B cell (primary cell): ENCODE measurements around the gene FAM184B. TPM values are rescaled to one million over a fixed set of nuclear protein-coding genes. Genes with fewer than 3 reads are reported as not detected.
"Not testable (repeated sequence)": the region's sequence is repeated elsewhere in the genome, so short reads cannot be mapped to it uniquely, and the experiment has no call there.

Experiments
- ATAC-seq: fragments of 200-7000 bp; cut with Tn5 transposase; one replicate; pipeline ENCODE4 v1.10.0; 2021; ENCODE audit warnings: low read depth, mild to moderate bottlenecking, moderate number of reproducible peaks, moderate library complexity
- CTCF ChIA-PET: fragments of 350-600 bp; sonication (Branson Sonifier 250); formaldehyde crosslinking; loops from one replicate; lab custom pipeline; 2021; ENCODE audit warnings: antibody characterized with exemption, inconsistent platforms; lab: Charles Lee
- POLR2A ChIA-PET: fragments of 350-600 bp; sonication (Branson Sonifier 250); formaldehyde crosslinking; loops from one replicate; lab custom pipeline; 2021; ENCODE audit warnings: antibody characterized with exemption; lab: Charles Lee
- DNase-seq: peaks from one replicate; pipeline ENCODE4 v3.0.0; 2013
- H2AFZ ChIP-seq: 2 replicates; pipeline ENCODE4 v1.6.1; 2012; ENCODE audit warnings: mild to moderate bottlenecking, low read depth, low read length; ENCODE audit not compliant: insufficient read depth, poor library complexity, severe bottlenecking
- H3K27ac ChIP-seq, 2 donors: 1 replicate in 1 of 2; 2 replicates in 1 of 2; pipeline ENCODE4 v1.5.1; 2012 to 2013; ENCODE audit warnings: low read length in 2 of 2, mild to moderate bottlenecking in 2 of 2, moderate library complexity in 1 of 2
- H3K27me3 ChIP-seq, 4 experiments: fragments of 200-600 bp in 1 of 4; sonication (generic) in 1 of 4; replicated peaks in 1 of 4; 1 replicate in 2 of 4; 2 replicates in 2 of 4; pipeline versions ENCODE4 v1.6.1 to v1.7.0; 2013 to 2016; ENCODE audit warnings: low read length in 3 of 4, mild to moderate bottlenecking in 2 of 4, mixed read lengths in 1 of 4, moderate library complexity in 1 of 4; ENCODE audit not compliant: insufficient read depth in 4 of 4, control insufficient read depth in 3 of 4; ENCODE audit errors: control extremely low read depth in 1 of 4
- H3K36me3 ChIP-seq, 2 experiments: replicated peaks in 1 of 2; 1 replicate in 1 of 2; 2 replicates in 1 of 2; pipeline versions ENCODE4 v1.6.1 to v1.7.1; 2013; ENCODE audit warnings: low read length in 1 of 2; ENCODE audit not compliant: insufficient read depth in 2 of 2, control insufficient read depth in 1 of 2; ENCODE audit errors: control extremely low read depth in 1 of 2, extremely low read depth in 1 of 2
- H3K4me1 ChIP-seq, 2 donors: fragments of 200-600 bp in 1 of 2; sonication (generic) in 1 of 2; 1 replicate in 1 of 2; 2 replicates in 1 of 2; pipeline versions ENCODE4 v1.5.1 to v1.6.1; 2013 to 2017; ENCODE audit warnings: low read length in 2 of 2; ENCODE audit not compliant: control insufficient read depth in 2 of 2, insufficient read depth in 2 of 2
- H3K4me2 ChIP-seq: replicated peaks from 2 replicates; pipeline ENCODE3; 2012; ENCODE audit warnings: mild to moderate bottlenecking, low read depth, low read length; ENCODE audit not compliant: poor library complexity, severe bottlenecking
- H3K4me3 ChIP-seq, 5 experiments: fragments of 200-600 bp in 1 of 5; sonication (generic) in 1 of 5; 1 replicate in 3 of 5; 2 replicates in 2 of 5; pipeline versions ENCODE4 v1.5.1 to v1.7.0; 2011 to 2016; ENCODE audit warnings: low read length in 4 of 5, mild to moderate bottlenecking in 4 of 5, low read depth in 2 of 5, control low read depth in 1 of 5, moderate library complexity in 1 of 5; ENCODE audit not compliant: insufficient read depth in 1 of 5; ENCODE audit errors: control extremely low read depth in 1 of 5, extremely low read depth in 1 of 5
- H3K79me2 ChIP-seq: fragments of 200-600 bp; sonication (generic); one replicate; pipeline ENCODE4 v1.6.0; 2016; ENCODE audit warnings: low read length; ENCODE audit not compliant: control insufficient read depth, insufficient read depth
- H3K9ac ChIP-seq: fragments of 200-600 bp; sonication (generic); 2 replicates; pipeline ENCODE4 v1.6.1; 2017; ENCODE audit warnings: mild to moderate bottlenecking, low read length, moderate library complexity
- H3K9me3 ChIP-seq, 3 donors: one replicate each; pipeline versions ENCODE4 v1.6.1 to v1.7.1; 2013; ENCODE audit warnings: low read length in 2 of 3; ENCODE audit not compliant: control insufficient read depth in 2 of 3, insufficient read depth in 1 of 3; ENCODE audit errors: control extremely low read depth in 1 of 3
- H4K20me1 ChIP-seq: 2 replicates; pipeline ENCODE4 v1.6.0; 2012; ENCODE audit warnings: mild to moderate bottlenecking, low read length; ENCODE audit not compliant: insufficient read depth, control insufficient read depth, poor library complexity, severe bottlenecking
- H3K27ac Mint-ChIP-seq: one replicate; pipeline ENCODE4 v1.8.0; 2021; ENCODE audit warnings: mixed read lengths
- H3K27me3 Mint-ChIP-seq: one replicate; pipeline ENCODE4 v1.8.0; 2021; ENCODE audit warnings: mixed read lengths
- H3K4me1 Mint-ChIP-seq: one replicate; pipeline ENCODE4 v1.8.0; 2021; ENCODE audit warnings: mixed read lengths
- H3K4me3 Mint-ChIP-seq: one replicate; pipeline ENCODE4 v1.8.0; 2021; ENCODE audit warnings: mixed read lengths
- H3K9me3 Mint-ChIP-seq: one replicate; pipeline ENCODE4 v1.8.0; 2022; ENCODE audit warnings: mixed read lengths; ENCODE audit not compliant: insufficient read depth
- EZH2 ChIP-seq: IDR thresholded peaks from 2 replicates; pipeline ENCODE4 v1.6.1; 2012; ENCODE audit warnings: borderline replicate concordance, low read depth, mild to moderate bottlenecking, moderate library complexity, low read length; ENCODE audit not compliant: insufficient read depth, poor library complexity, severe bottlenecking
- WGBS: methylation state at CpG from one replicate; pipeline ENCODE4 v1.1.5; 2013; ENCODE audit warnings: missing lambda C conversion rate; ENCODE audit not compliant: insufficient coverage; 5-methylcytosine and 5-hydroxymethylcytosine counted together
- intact Hi-C: fragments of 100-400 bp; cut with micrococcal nuclease; formaldehyde crosslinking; loops from one replicate; pipeline ENCODE4 v1.10.0; 2022
- polyA plus RNA-seq: library from polyadenylated mRNA; depleted of rRNA; stranded (reverse); fragments of >200 nt; gene quantifications from 2 replicates; pipeline ENCODE4 v1.2.3, GENCODE V29; 2012
- total RNA-seq, 2 donors: library from RNA; stranded (reverse); fragments of 120-200 nt in 1 of 2; gene quantifications; 1 replicate in 1 of 2; 2 replicates in 1 of 2; pipeline versions ENCODE4 v1.2.3 to v1.2.4, GENCODE V29; 2013 to 2022
- TF ChIP-seq, protein P1 (sequence below): fragments of 200-600 bp; IDR thresholded peaks from one replicate; pipeline ENCODE4 v1.8.0; 2022; ENCODE audit warnings: antibody characterized with exemption, mild to moderate bottlenecking

FAM184B gene
- total and polyA plus RNA-seq, 2 donors (not counting 1 experiment from before 2014, with no cell fraction given): not detected

DNA sequence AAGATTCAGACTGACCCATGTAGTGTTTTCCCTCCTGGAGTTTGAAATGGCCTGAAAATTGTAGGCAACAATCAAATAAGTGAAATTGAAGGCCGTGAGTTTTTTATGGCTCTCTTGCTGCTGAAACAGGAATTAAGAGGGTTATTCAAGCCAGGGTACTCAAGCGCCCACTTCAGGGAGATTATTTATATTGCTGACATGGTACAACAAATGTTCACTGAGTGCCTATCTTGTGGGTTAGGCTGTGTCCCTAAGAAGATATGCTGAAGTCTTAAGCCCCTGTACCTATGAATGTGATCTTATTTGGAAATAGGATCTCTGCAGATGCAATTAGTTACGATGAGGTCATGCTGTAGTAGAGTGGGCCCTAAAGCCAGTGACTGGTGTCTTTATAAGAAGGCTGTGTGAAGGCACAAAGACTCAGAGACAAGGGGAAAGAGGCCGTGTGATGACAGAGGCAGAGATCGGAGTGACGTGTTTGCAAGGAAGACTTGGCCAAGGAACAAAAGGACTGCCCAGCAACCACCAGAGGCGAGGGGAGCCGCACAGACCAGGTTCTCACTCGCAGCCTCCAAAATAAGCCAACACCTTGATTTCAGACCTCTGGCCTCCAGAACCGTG, 94.1 kb downstream of the FAM184B start:
- H3K4me2 ChIP-seq: no peak overlapping the region
- H3K4me1 ChIP-seq: no peaks in the 10 kb centered on the region
- H3K27me3 ChIP-seq: no peaks in the 10 kb centered on the region
- H3K4me3 ChIP-seq: no peak overlapping the region
- no peak overlapping the region for H3K4me3 Mint-ChIP-seq
- no peaks in the 10 kb centered on the region for H3K4me1 Mint-ChIP-seq
- ChIA-PET POLR2A (no interaction called here), CTCF (no interaction called here)
- 93% methylated on average over 10 of the region's 10 CpGs for WGBS
- intact Hi-C loops: no loop called here
- TF ChIP-seq, protein P1, sequence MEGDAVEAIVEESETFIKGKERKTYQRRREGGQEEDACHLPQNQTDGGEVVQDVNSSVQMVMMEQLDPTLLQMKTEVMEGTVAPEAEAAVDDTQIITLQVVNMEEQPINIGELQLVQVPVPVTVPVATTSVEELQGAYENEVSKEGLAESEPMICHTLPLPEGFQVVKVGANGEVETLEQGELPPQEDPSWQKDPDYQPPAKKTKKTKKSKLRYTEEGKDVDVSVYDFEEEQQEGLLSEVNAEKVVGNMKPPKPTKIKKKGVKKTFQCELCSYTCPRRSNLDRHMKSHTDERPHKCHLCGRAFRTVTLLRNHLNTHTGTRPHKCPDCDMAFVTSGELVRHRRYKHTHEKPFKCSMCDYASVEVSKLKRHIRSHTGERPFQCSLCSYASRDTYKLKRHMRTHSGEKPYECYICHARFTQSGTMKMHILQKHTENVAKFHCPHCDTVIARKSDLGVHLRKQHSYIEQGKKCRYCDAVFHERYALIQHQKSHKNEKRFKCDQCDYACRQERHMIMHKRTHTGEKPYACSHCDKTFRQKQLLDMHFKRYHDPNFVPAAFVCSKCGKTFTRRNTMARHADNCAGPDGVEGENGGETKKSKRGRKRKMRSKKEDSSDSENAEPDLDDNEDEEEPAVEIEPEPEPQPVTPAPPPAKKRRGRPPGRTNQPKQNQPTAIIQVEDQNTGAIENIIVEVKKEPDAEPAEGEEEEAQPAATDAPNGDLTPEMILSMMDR: no peak
- TF ChIP-seq EZH2: no peak
- H3K9me3 Mint-ChIP-seq: no peaks in the 10 kb centered on the region
- no peak overlapping the region for H3K27ac Mint-ChIP-seq
- H3K9me3 ChIP-seq: no peaks in the 10 kb centered on the region
- H3K36me3 ChIP-seq: no peaks in the 10 kb centered on the region
- H4K20me1 ChIP-seq: no peaks in the 10 kb centered on the region
- ATAC-seq (no peak), DNase-seq (no peak)
- H3K79me2 ChIP-seq: no peaks in the 10 kb centered on the region
- no peak overlapping the region for H3K27ac ChIP-seq
- no peak overlapping the region for H2AFZ ChIP-seq
- H3K27me3 Mint-ChIP-seq: peaks cover 5% of the 10 kb centered on the region
- no peak overlapping the region for H3K9ac ChIP-seq

DNA sequence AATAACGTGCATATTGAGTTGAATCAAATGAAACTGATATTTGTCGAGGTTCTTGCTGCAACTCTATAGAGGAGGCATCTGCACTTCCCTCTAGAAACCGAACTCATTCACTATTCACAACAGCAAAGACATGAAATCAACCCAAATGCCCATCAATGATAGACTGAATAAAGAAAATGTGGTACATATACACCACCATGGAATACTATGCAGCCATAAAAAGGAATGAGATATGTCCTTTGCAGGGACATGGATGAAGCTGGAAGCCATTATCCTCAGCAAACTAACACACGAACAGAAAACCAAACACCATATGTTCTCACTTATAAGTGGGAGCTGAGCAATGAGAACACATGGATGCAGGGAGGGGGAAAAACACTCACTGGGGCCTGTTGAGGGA, 96.8 kb downstream of the FAM184B start:
- H3K4me1 ChIP-seq, H3K36me3 ChIP-seq, H3K27ac Mint-ChIP-seq, ATAC-seq, H4K20me1 ChIP-seq, DNase-seq, H3K27ac ChIP-seq, H3K4me3 Mint-ChIP-seq, H3K27me3 ChIP-seq, H3K9me3 Mint-ChIP-seq, H3K9ac ChIP-seq, H3K9me3 ChIP-seq, H3K4me2 ChIP-seq, H3K4me3 ChIP-seq, CTCF ChIA-PET, POLR2A ChIA-PET, H2AFZ ChIP-seq, H3K4me1 Mint-ChIP-seq, H3K79me2 ChIP-seq, intact Hi-C loops, H3K27me3 Mint-ChIP-seq: not testable (repeated sequence)
- no CpG with 5 or more reads among the region's 4 CpGs for WGBS
